BLaER1 treated with 17β-estradiol and CSF1 and Interleukin-3, amounts not matched to agents 10 nM and 100 nM (cell line): Measurements from ENCODE around the gene ADAMTS16.
A peak's percentile ranks its signal among the peaks of the same experiment; 100 is the strongest.

Experiments
- H3K27ac ChIP-seq, 11 experiments: shearing (Covaris generic); formaldehyde crosslinking; 2 replicates each; pipeline ENCODE4 v1.8.1; 2022
- H3K27me3 ChIP-seq, 11 experiments: shearing (Covaris generic); formaldehyde crosslinking; 2 replicates each; pipeline ENCODE4 v1.8.1; 2022
- H3K36me3 ChIP-seq, 11 experiments: shearing (Covaris generic); formaldehyde crosslinking; 2 replicates each; pipeline ENCODE4 v1.8.1; 2022
- H3K4me1 ChIP-seq, 10 experiments: shearing (Covaris generic); formaldehyde crosslinking; 2 replicates each; pipeline ENCODE4 v1.8.1; 2022
- H3K4me2 ChIP-seq, 11 experiments: shearing (Covaris generic); formaldehyde crosslinking; 2 replicates each; pipeline ENCODE4 v1.8.1; 2022
- H3K4me3 ChIP-seq, 10 experiments: shearing (Covaris generic); formaldehyde crosslinking; 2 replicates each; pipeline ENCODE4 v1.8.1; 2022
- H3K9ac ChIP-seq, 11 experiments: shearing (Covaris generic); formaldehyde crosslinking; 2 replicates each; pipeline ENCODE4 v1.8.1; 2022
- H3K9me3 ChIP-seq, 11 experiments: shearing (Covaris generic); formaldehyde crosslinking; replicated peaks in 1 of 11; 2 replicates each; pipeline ENCODE4 v1.8.1; 2022
- H4K20me1 ChIP-seq, 11 experiments: shearing (Covaris generic); formaldehyde crosslinking; 2 replicates each; pipeline ENCODE4 v1.8.1; 2022
- Cebpa-rat ChIP-seq, 11 experiments: shearing (Covaris generic); IDR thresholded peaks; 2 replicates each; pipeline ENCODE4 v1.8.1; 2022

ADAMTS16 gene

GRCh38 chr5:5351288-5351979 is 211.3 kb downstream of the ADAMTS16 start:
- Histone ChIP-seq H3K27me3 (no peaks in the 10 kb centered on the region), H3K4me2 (peak overlapping the region in 1 of 11 experiments; percentile 9; a peak in 1 of 22 replicates), H3K9ac (no peak overlapping the region)

GRCh38 chr5:5352675-5353074 is 212.5 kb downstream of the ADAMTS16 start:
- no peaks in the 10 kb centered on the region for H3K27me3 ChIP-seq
- no peak overlapping the region for H3K9ac ChIP-seq
- no peak for TF ChIP-seq Cebpa-rat (IDR thresholded peaks at IDR 0.05)
- no peaks in the 10 kb centered on the region for H3K36me3 ChIP-seq
- peaks cover 0 to 13% (median 7%) of the 10 kb centered on the region in 11 experiments; a peak in 12 of 22 replicates for H3K9me3 ChIP-seq
- no peaks in the 10 kb centered on the region for H4K20me1 ChIP-seq
- peaks cover 18 to 39% (median 25%) of the 10 kb centered on the region in 10 experiments for H3K4me1 ChIP-seq
- H3K4me3 ChIP-seq, result no peak overlapping the region
- no peak overlapping the region for H3K27ac ChIP-seq
- no peak overlapping the region for H3K4me2 ChIP-seq

More at GRCh38 chr5:5351288-5351979, 211.3 kb downstream of the ADAMTS16 start:
- no peaks in the 10 kb centered on the region for H3K36me3 ChIP-seq
- H3K4me3 ChIP-seq, result no peak overlapping the region
- peaks cover 0 to 18% (median 11%) of the 10 kb centered on the region in 11 experiments; a peak in 13 of 22 replicates for H3K9me3 ChIP-seq
- H3K4me1 ChIP-seq, result peaks cover 18 to 51% (median 31%) of the 10 kb centered on the region in 10 experiments
- H4K20me1 ChIP-seq, result no peaks in the 10 kb centered on the region
- no peak for TF ChIP-seq Cebpa-rat (IDR thresholded peaks at IDR 0.05)
- no peak overlapping the region for H3K27ac ChIP-seq

GRCh38 chr5:5353681-5354080 is 213.6 kb downstream of the ADAMTS16 start:
- no peak for TF ChIP-seq Cebpa-rat (IDR thresholded peaks at IDR 0.05)
- Histone ChIP-seq H3K4me3 (no peak overlapping the region), H3K27ac (no peak overlapping the region), H3K9ac (no peak overlapping the region), H3K36me3 (no peaks in the 10 kb centered on the region), H3K4me1 (peaks cover 8 to 29% (median 15%) of the 10 kb centered on the region in 10 experiments), H3K4me2 (no peak overlapping the region; a peak in 2 of 22 replicates), H4K20me1 (no peaks in the 10 kb centered on the region), H3K9me3 (peaks cover 0 to 13% (median 7%) of the 10 kb centered on the region in 11 experiments; a peak in 12 of 22 replicates), H3K27me3 (no peaks in the 10 kb centered on the region)

GRCh38 chr5:5356765-5357164 is 216.6 kb downstream of the ADAMTS16 start:
- Histone ChIP-seq H3K4me2 (no peak overlapping the region), H3K4me3 (no peak overlapping the region), H3K36me3 (no peaks in the 10 kb centered on the region), H3K9me3 (peaks cover 0 to 9% (median 3%) of the 10 kb centered on the region in 11 experiments; a peak in 10 of 22 replicates), H4K20me1 (no peaks in the 10 kb centered on the region), H3K4me1 (peaks cover 0 to 13% (median 0%) of the 10 kb centered on the region in 10 experiments; a peak in 3 of 20 replicates), H3K9ac (no peak overlapping the region), H3K27me3 (no peaks in the 10 kb centered on the region), H3K27ac (no peak overlapping the region)
- TF ChIP-seq Cebpa-rat (IDR thresholded peaks at IDR 0.05), result no peak

- no peak overlapping the region for H3K27ac ChIP-seq
- H3K9me3 ChIP-seq, result no peaks in the 10 kb centered on the region
- H3K4me2 ChIP-seq, result no peak overlapping the region
- H3K9ac ChIP-seq, result no peak overlapping the region
- H3K4me1 ChIP-seq, result peaks cover 0 to 9% (median 4%) of the 10 kb centered on the region in 10 experiments; a peak in 6 of 20 replicates
- no peak overlapping the region for H3K4me3 ChIP-seq
- no peaks in the 10 kb centered on the region for H3K27me3 ChIP-seq
- H3K36me3 ChIP-seq, result no peaks in the 10 kb centered on the region
- H4K20me1 ChIP-seq, result no peaks in the 10 kb centered on the region
- TF ChIP-seq Cebpa-rat (IDR thresholded peaks at IDR 0.05), result no peak
These were observed 219.5 kb downstream of the ADAMTS16 start for GRCh38 chr5:5359618-5360017.

- Histone ChIP-seq H3K9ac (no peak overlapping the region), H3K4me1 (peaks cover 0 to 12% (median 6%) of the 10 kb centered on the region in 10 experiments; a peak in 9 of 20 replicates), H3K27me3 (no peaks in the 10 kb centered on the region), H3K4me3 (no peak overlapping the region), H4K20me1 (no peaks in the 10 kb centered on the region), H3K27ac (no peak overlapping the region), H3K36me3 (no peaks in the 10 kb centered on the region), H3K9me3 (no peaks in the 10 kb centered on the region), H3K4me2 (no peak overlapping the region)
- no peak for TF ChIP-seq Cebpa-rat (IDR thresholded peaks at IDR 0.05)
These were observed 220.3 kb downstream of the ADAMTS16 start for GRCh38 chr5:5360363-5360940.

GRCh38 chr5:5360941-5361520 is 220.9 kb downstream of the ADAMTS16 start:
- H3K4me2 ChIP-seq, result no peak overlapping the region
- H3K4me1 ChIP-seq, result peaks cover 0 to 12% (median 6%) of the 10 kb centered on the region in 10 experiments; a peak in 9 of 20 replicates
- no peaks in the 10 kb centered on the region for H3K9me3 ChIP-seq
- no peaks in the 10 kb centered on the region for H3K36me3 ChIP-seq
- H3K27me3 ChIP-seq, result no peaks in the 10 kb centered on the region
- no peak overlapping the region for H3K27ac ChIP-seq
- H3K9ac ChIP-seq, result no peak overlapping the region
- no peak overlapping the region for H3K4me3 ChIP-seq
- no peak for TF ChIP-seq Cebpa-rat (IDR thresholded peaks at IDR 0.05)
- no peaks in the 10 kb centered on the region for H4K20me1 ChIP-seq

- H3K9me3 ChIP-seq, result no peaks in the 10 kb centered on the region
- H4K20me1 ChIP-seq, result no peaks in the 10 kb centered on the region
- no peak overlapping the region for H3K27ac ChIP-seq
- H3K4me2 ChIP-seq, result no peak overlapping the region; a peak in 1 of 22 replicates
- no peak overlapping the region for H3K4me3 ChIP-seq
- H3K36me3 ChIP-seq, result no peaks in the 10 kb centered on the region
- H3K27me3 ChIP-seq, result no peaks in the 10 kb centered on the region
- TF ChIP-seq Cebpa-rat (IDR thresholded peaks at IDR 0.05), result no peak
- H3K4me1 ChIP-seq, result peaks cover 0 to 12% (median 6%) of the 10 kb centered on the region in 10 experiments; a peak in 9 of 20 replicates
- no peak overlapping the region for H3K9ac ChIP-seq
These were observed 222.9 kb downstream of the ADAMTS16 start for GRCh38 chr5:5363045-5363444.

GRCh38 chr5:5364932-5365331 is 224.8 kb downstream of the ADAMTS16 start:
- peaks cover 0 to 19% (median 6%) of the 10 kb centered on the region in 10 experiments; a peak in 9 of 20 replicates for H3K4me1 ChIP-seq
- H3K27me3 ChIP-seq, result no peaks in the 10 kb centered on the region
- no peaks in the 10 kb centered on the region for H4K20me1 ChIP-seq
- no peak overlapping the region for H3K4me3 ChIP-seq
- no peak for TF ChIP-seq Cebpa-rat (IDR thresholded peaks at IDR 0.05)
- H3K27ac ChIP-seq, result no peak overlapping the region
- H3K4me2 ChIP-seq, result peak overlapping the region in 5 of 11 experiments; percentile 1 to 45 (median 24); a peak in 7 of 22 replicates
- H3K9me3 ChIP-seq, result no peaks in the 10 kb centered on the region
- no peaks in the 10 kb centered on the region for H3K36me3 ChIP-seq
- H3K9ac ChIP-seq, result no peak overlapping the region
